ENCODE data around the gene SUCLG2. TPM values are rescaled to one million over a fixed set of nuclear protein-coding genes. Genes with fewer than 3 reads are reported as not detected.

Gene SUCLG2
- total RNA-seq, 2 experiments from 2014 or later = 28.3 to 44.7 TPM

DNA sequence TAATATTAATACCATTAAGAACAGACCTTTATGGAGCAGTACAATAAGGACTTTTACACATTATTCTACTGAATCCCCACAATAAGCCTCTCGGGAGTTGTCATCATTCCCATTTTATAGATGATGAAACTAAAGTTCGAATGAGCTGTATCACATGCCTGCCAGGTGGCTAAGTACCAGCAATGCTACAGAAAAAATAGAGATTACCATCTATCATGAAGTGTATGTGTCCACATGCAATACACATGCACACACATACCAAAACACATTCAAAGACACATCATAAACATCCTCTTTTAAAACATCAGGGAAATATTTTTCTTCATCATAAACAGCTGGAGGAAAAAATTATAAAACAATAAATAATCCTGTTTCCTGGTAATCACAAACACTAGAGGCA lies 136.6 kb downstream of the SUCLG2 start:
- Histone ChIP-seq H3K27ac (ENCODE audit: low read depth, low read length, poor library complexity, severe bottlenecking) (no peak overlapping the region), H3K36me3 (ENCODE audit: insufficient read depth, low read length) (peaks cover 25% of the 10 kb centered on the region), H3K9me3 (ENCODE audit: low read length) (no peaks in the 10 kb centered on the region), H2AFZ (ENCODE audit: low read length) (no peak overlapping the region), H3K79me2 (ENCODE audit: insufficient read depth, low read depth, low read length) (no peaks in the 10 kb centered on the region), H3K9me2 (ENCODE audit: insufficient read depth, low read length) (no peaks in the 10 kb centered on the region), H3K4me1 (ENCODE audit: insufficient read depth, low read length, poor library complexity, severe bottlenecking) (peaks cover 4% of the 10 kb centered on the region), H3K4me2 (ENCODE audit: low read length) (no peak overlapping the region), H3K4me3 (ENCODE audit: low read depth, low read length, poor library complexity, severe bottlenecking) (no peak overlapping the region), H4K20me1 (ENCODE audit: insufficient read depth, low read length) (no peaks in the 10 kb centered on the region)
- intact Hi-C loops (cut with micrococcal nuclease; ENCODE audit: unreplicated experiment) = no loop called here
- POLR2A ChIA-PET = interaction anchor here (0.6 to 1.2 kb wide), 4 partner anchors 9 to 392 kb away, joined by 3 to 8 read pairs (median 3); no protein-coding TSS in a partner anchor
- BruUV-seq (replicated peaks) = no TSS peak
- no peak for DNase-seq (ENCODE audit: low spot score)
- TF ChIP-seq EZH2phosphoT487 (IDR thresholded peaks at IDR 0.05; ENCODE audit: borderline replicate concordance, low read depth, low read length) = no peak
- TF ChIP-seq, protein P1, sequence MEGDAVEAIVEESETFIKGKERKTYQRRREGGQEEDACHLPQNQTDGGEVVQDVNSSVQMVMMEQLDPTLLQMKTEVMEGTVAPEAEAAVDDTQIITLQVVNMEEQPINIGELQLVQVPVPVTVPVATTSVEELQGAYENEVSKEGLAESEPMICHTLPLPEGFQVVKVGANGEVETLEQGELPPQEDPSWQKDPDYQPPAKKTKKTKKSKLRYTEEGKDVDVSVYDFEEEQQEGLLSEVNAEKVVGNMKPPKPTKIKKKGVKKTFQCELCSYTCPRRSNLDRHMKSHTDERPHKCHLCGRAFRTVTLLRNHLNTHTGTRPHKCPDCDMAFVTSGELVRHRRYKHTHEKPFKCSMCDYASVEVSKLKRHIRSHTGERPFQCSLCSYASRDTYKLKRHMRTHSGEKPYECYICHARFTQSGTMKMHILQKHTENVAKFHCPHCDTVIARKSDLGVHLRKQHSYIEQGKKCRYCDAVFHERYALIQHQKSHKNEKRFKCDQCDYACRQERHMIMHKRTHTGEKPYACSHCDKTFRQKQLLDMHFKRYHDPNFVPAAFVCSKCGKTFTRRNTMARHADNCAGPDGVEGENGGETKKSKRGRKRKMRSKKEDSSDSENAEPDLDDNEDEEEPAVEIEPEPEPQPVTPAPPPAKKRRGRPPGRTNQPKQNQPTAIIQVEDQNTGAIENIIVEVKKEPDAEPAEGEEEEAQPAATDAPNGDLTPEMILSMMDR (conservative IDR thresholded peaks at IDR 0.05; ENCODE audit: low read length) = no peak
- CTCF ChIA-PET (ENCODE audit: unreplicated experiment) = no interaction called here

GRCh38 chr3:67516496-67516895 lies 137.9 kb downstream of the SUCLG2 start:
- ChIA-PET POLR2A (interaction anchor here (0.6 to 1.3 kb wide), 3 partner anchors 13 to 103 kb away, joined by 3 to 4 read pairs (median 3); no protein-coding TSS in a partner anchor), CTCF (ENCODE audit: unreplicated experiment) (no interaction called here)
- Histone ChIP-seq H4K20me1 (ENCODE audit: insufficient read depth, low read length) (no peaks in the 10 kb centered on the region), H3K4me2 (ENCODE audit: low read length) (no peak overlapping the region), H3K79me2 (ENCODE audit: insufficient read depth, low read depth, low read length) (no peaks in the 10 kb centered on the region), H3K27ac (ENCODE audit: low read depth, low read length, poor library complexity, severe bottlenecking) (no peak overlapping the region), H3K9me3 (ENCODE audit: low read length) (no peaks in the 10 kb centered on the region), H3K4me3 (ENCODE audit: low read depth, low read length, poor library complexity, severe bottlenecking) (no peak overlapping the region), H3K36me3 (ENCODE audit: insufficient read depth, low read length) (peaks cover 22% of the 10 kb centered on the region), H3K9me2 (ENCODE audit: insufficient read depth, low read length) (no peaks in the 10 kb centered on the region), H3K4me1 (ENCODE audit: insufficient read depth, low read length, poor library complexity, severe bottlenecking) (peaks cover 4% of the 10 kb centered on the region), H2AFZ (ENCODE audit: low read length) (no peak overlapping the region)
- intact Hi-C loops (cut with micrococcal nuclease; ENCODE audit: unreplicated experiment) = no loop called here
- BruUV-seq (replicated peaks) = no TSS peak
- TF ChIP-seq EZH2phosphoT487 (IDR thresholded peaks at IDR 0.05; ENCODE audit: borderline replicate concordance, low read depth, low read length) = no peak
- TF ChIP-seq, protein P1 (conservative IDR thresholded peaks at IDR 0.05; ENCODE audit: low read length) = no peak
- DNase-seq (ENCODE audit: low spot score) = no peak

GRCh38 chr3:67515778-67516177 lies 138.6 kb downstream of the SUCLG2 start:
- no peak for DNase-seq (ENCODE audit: low spot score)
- no peak for TF ChIP-seq EZH2phosphoT487 (IDR thresholded peaks at IDR 0.05; ENCODE audit: borderline replicate concordance, low read depth, low read length)
- TF ChIP-seq, protein P1 (conservative IDR thresholded peaks at IDR 0.05; ENCODE audit: low read length) = no peak
- ChIA-PET POLR2A (interaction anchor here (0.6 to 1.3 kb wide), 3 partner anchors 14 to 102 kb away, joined by 3 to 4 read pairs (median 3); no protein-coding TSS in a partner anchor), CTCF (ENCODE audit: unreplicated experiment) (no interaction called here)
- intact Hi-C loops (cut with micrococcal nuclease; ENCODE audit: unreplicated experiment) = no loop called here
- Histone ChIP-seq H3K79me2 (ENCODE audit: insufficient read depth, low read depth, low read length) (no peaks in the 10 kb centered on the region), H3K4me3 (ENCODE audit: low read depth, low read length, poor library complexity, severe bottlenecking) (no peak overlapping the region), H3K9me2 (ENCODE audit: insufficient read depth, low read length) (no peaks in the 10 kb centered on the region), H2AFZ (ENCODE audit: low read length) (no peak overlapping the region), H4K20me1 (ENCODE audit: insufficient read depth, low read length) (no peaks in the 10 kb centered on the region), H3K4me2 (ENCODE audit: low read length) (no peak overlapping the region), H3K9me3 (ENCODE audit: low read length) (no peaks in the 10 kb centered on the region), H3K27ac (ENCODE audit: low read depth, low read length, poor library complexity, severe bottlenecking) (no peak overlapping the region), H3K4me1 (ENCODE audit: insufficient read depth, low read length, poor library complexity, severe bottlenecking) (no peaks in the 10 kb centered on the region), H3K36me3 (ENCODE audit: insufficient read depth, low read length) (peaks cover 22% of the 10 kb centered on the region)
- BruUV-seq (replicated peaks) = no TSS peak

All from OCI-LY7 (cell line).